Measurements from ENCODE around the gene VSIG2. TPM values are rescaled to one million over a fixed set of nuclear protein-coding genes. Genes with fewer than 3 reads are reported as not detected.

The VSIG2 gene
- total and polyA plus RNA-seq, 2 of the 4 experiments (the other 2 are of a cell fraction) = not detected

DNA sequence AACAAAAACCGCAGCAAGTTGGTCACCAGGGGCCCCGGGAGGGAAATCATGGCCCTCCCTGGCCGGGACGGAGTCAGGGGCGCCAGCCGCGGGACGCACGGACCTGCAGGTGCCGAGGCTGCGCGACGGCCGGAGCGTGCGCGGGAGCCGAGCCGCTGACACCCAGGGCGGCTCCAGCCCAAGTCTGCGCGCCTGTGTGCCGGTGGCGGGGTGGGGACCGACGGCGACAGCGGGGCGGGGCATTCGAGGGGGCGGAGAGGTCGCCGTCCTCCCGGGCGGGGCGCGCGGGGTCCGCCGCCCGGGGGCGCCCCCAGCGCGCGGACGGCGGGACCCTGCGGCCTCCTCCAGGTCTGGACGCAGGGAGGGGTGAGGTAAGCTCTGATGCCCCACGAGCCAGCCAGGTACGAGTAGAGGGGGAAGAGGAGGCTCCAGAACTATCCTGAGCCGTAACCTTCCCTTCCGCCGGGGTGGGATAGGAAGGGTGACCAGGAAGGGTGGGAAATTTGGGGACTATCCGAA lies 10.1 kb upstream of the VSIG2 start, which contains the start of gene ESAM (continued):
- TF ChIP-seq, protein P1, sequence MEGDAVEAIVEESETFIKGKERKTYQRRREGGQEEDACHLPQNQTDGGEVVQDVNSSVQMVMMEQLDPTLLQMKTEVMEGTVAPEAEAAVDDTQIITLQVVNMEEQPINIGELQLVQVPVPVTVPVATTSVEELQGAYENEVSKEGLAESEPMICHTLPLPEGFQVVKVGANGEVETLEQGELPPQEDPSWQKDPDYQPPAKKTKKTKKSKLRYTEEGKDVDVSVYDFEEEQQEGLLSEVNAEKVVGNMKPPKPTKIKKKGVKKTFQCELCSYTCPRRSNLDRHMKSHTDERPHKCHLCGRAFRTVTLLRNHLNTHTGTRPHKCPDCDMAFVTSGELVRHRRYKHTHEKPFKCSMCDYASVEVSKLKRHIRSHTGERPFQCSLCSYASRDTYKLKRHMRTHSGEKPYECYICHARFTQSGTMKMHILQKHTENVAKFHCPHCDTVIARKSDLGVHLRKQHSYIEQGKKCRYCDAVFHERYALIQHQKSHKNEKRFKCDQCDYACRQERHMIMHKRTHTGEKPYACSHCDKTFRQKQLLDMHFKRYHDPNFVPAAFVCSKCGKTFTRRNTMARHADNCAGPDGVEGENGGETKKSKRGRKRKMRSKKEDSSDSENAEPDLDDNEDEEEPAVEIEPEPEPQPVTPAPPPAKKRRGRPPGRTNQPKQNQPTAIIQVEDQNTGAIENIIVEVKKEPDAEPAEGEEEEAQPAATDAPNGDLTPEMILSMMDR (conservative IDR thresholded peaks at IDR 0.05; ENCODE audit: low read depth, low read length) = no peak
- no peak for TF ChIP-seq MXI1 (IDR thresholded peaks at IDR 0.05; ENCODE audit: borderline replicate concordance, low read depth, low read length)
- no peak for TF ChIP-seq FOS (IDR thresholded peaks at IDR 0.05; ENCODE audit: low read depth, low read length)
- TF ChIP-seq NFE2L2 (IDR thresholded peaks at IDR 0.05; ENCODE audit: low read depth, low read length) = no peak
- no peak for TF ChIP-seq CEBPB (IDR thresholded peaks at IDR 0.05; ENCODE audit: low read depth, low read length)
- no peak for TF ChIP-seq RCOR1 (IDR thresholded peaks at IDR 0.05; ENCODE audit: insufficient replicate concordance, low read length)

Data from IMR-90 (cell line).